A549 (cell line): ENCODE results near the gene UVSSA. TPM values are rescaled to one million over a fixed set of nuclear protein-coding genes. Genes with fewer than 3 reads are reported as not detected.

ENCODE experiments used
- ATAC-seq, 2 experiments: fragments of 200-7000 bp in 1 of 2; fragments of >200 bp in 1 of 2; cut with Nextera tagmentation in 1 of 2; cut with Tn5 transposase in 1 of 2; 3 replicates each; pipeline versions ENCODE4 v1.8.0 to v1.9.1; 2018 to 2020; ENCODE audit warnings: mild to moderate bottlenecking in 1 of 2, moderate library complexity in 1 of 2
- CTCF ChIA-PET: fragments of 300-600 bp; sonication (Branson Sonifier 250); formaldehyde crosslinking; extraction: SDS; loops from one replicate; lab custom pipeline; 2021; ENCODE audit warnings: antibody characterized with exemption, inconsistent platforms; lab: Yijun Ruan, JAX
- POLR2A ChIA-PET: fragments of 350-600 bp; formaldehyde crosslinking; extraction: SDS; loops from one replicate; lab custom pipeline; 2021; ENCODE audit warnings: antibody characterized with exemption, inconsistent platforms; lab: Yijun Ruan, JAX
- DNase-seq, 2 experiments: peaks; one replicate each; pipeline versions ENCODE4 v3.0.0 to v3.0.0-alpha.2; 2011 to 2016; ENCODE audit warnings: low read depth in 1 of 2, low spot score in 1 of 2
- FAIRE-seq: peaks from 2 replicates; lab custom pipeline; 2011; peaks lifted over from hg19 to GRCh38; lab: Jason Lieb, UNC
- H3K27ac ChIP-seq, 2 experiments: fragments of >200 bp; sonication (Bioruptor Twin); formaldehyde crosslinking; 3 replicates each; pipeline ENCODE4 v1.5.1; 2016 to 2017
- H3K4me1 ChIP-seq: fragments of >200 bp; sonication (Bioruptor Twin); formaldehyde crosslinking; 3 replicates; pipeline ENCODE4 v1.6.1; 2016
- H3K4me2 ChIP-seq: fragments of >200 bp; sonication (Bioruptor Twin); formaldehyde crosslinking; 3 replicates; pipeline ENCODE4 v1.6.1; 2016
- H3K4me3 ChIP-seq: fragments of >200 bp; sonication (Bioruptor Twin); formaldehyde crosslinking; 3 replicates; pipeline ENCODE4 v1.5.1; 2016
- H3K9me3 ChIP-seq: fragments of >200 bp; sonication (Bioruptor Twin); formaldehyde crosslinking; 3 replicates; pipeline ENCODE4 v1.6.1; 2016
- CEBPB ChIP-seq, 2 experiments: fragments of >200 bp in 1 of 2; sonication (Bioruptor Twin) in 1 of 2; formaldehyde crosslinking in 1 of 2; IDR thresholded peaks; 2 replicates each; pipeline ENCODE4 v1.6.1; 2012 to 2016
- CHD2 ChIP-seq: fragments of 150-350 bp; IDR thresholded peaks from 2 replicates; pipeline ENCODE4 v1.6.1; 2014; ENCODE audit warnings: low read length; ENCODE audit not compliant: partially characterized antibody
- E2F6 ChIP-seq: IDR thresholded peaks from 2 replicates; pipeline ENCODE4 v1.6.1; 2012; ENCODE audit warnings: low read depth, borderline replicate concordance
- ELK1 ChIP-seq: fragments of 150-350 bp; IDR thresholded peaks from 2 replicates; pipeline ENCODE4 v1.6.1; 2014; ENCODE audit warnings: low read depth, mild to moderate bottlenecking, low read length
- EP300 ChIP-seq, 2 experiments: fragments of >200 bp; sonication (Bioruptor Twin); formaldehyde crosslinking; IDR thresholded peaks; 2 replicates in 1 of 2; 3 replicates in 1 of 2; pipeline ENCODE4 v1.6.1; 2016 to 2017
- ESRRA ChIP-seq: fragments of 150-350 bp; IDR thresholded peaks from 2 replicates; pipeline ENCODE4 v1.6.1; 2014; ENCODE audit warnings: mild to moderate bottlenecking, low read length, borderline replicate concordance
- HES2 ChIP-seq: fragments of >200 bp; sonication (Bioruptor Twin); formaldehyde crosslinking; IDR thresholded peaks from 2 replicates; pipeline ENCODE4 v1.6.1; 2016
- HEYL ChIP-seq: fragments of 250-450 bp; sonication (Bioruptor Pico); IDR thresholded peaks from 2 replicates; pipeline ENCODE4 v1.8.0; 2021; ENCODE audit warnings: mild to moderate bottlenecking, moderate library complexity
- HOXA7 ChIP-seq: fragments of 250-450 bp; sonication (Bioruptor Pico); IDR thresholded peaks from 2 replicates; pipeline ENCODE4 v1.5.0; 2020; ENCODE audit warnings: mild to moderate bottlenecking, moderate library complexity
- HOXB13 ChIP-seq: fragments of 250-450 bp; sonication (Bioruptor Pico); IDR thresholded peaks from 2 replicates; pipeline ENCODE4 v1.5.0; 2020; ENCODE audit warnings: low read depth, mild to moderate bottlenecking, moderate library complexity
- JUN ChIP-seq, 2 experiments: fragments of >200 bp; sonication (Bioruptor Twin); formaldehyde crosslinking; IDR thresholded peaks; 2 replicates in 1 of 2; 3 replicates in 1 of 2; pipeline ENCODE4 v1.6.1; 2016 to 2017
- JUNB ChIP-seq: fragments of >200 bp; sonication (Bioruptor Twin); formaldehyde crosslinking; IDR thresholded peaks from 2 replicates; pipeline ENCODE4 v1.6.1; 2016
- KDM5A ChIP-seq: fragments of 200-600 bp; sonication (generic); IDR thresholded peaks from 2 replicates; pipeline ENCODE4 v1.6.1; 2016; ENCODE audit warnings: antibody characterized with exemption, mild to moderate bottlenecking
- MAFK ChIP-seq: fragments of 450-650 bp; IDR thresholded peaks from 2 replicates; pipeline ENCODE4 v1.6.1; 2014; ENCODE audit not compliant: partially characterized antibody
- MAX ChIP-seq: IDR thresholded peaks from 2 replicates; pipeline ENCODE4 v1.6.1; 2012
- PHF8 ChIP-seq: fragments of 200-600 bp; sonication (generic); IDR thresholded peaks from 2 replicates; pipeline ENCODE4 v1.6.1; 2016; ENCODE audit warnings: low read depth, mild to moderate bottlenecking, antibody characterized with exemption, moderate library complexity, borderline replicate concordance
- POLR2A ChIP-seq: IDR thresholded peaks from 2 replicates; pipeline ENCODE4 v1.6.1; 2012; ENCODE audit warnings: mild to moderate bottlenecking, low read length
- RAD21 ChIP-seq, 2 experiments: fragments of >200 bp in 1 of 2; sonication (Bioruptor Twin) in 1 of 2; formaldehyde crosslinking in 1 of 2; IDR thresholded peaks in 1 of 2; conservative IDR thresholded peaks in 1 of 2; 2 replicates in 1 of 2; 3 replicates in 1 of 2; pipeline ENCODE4 v1.6.1; 2012 to 2018; ENCODE audit warnings: inconsistent platforms in 1 of 2
- RCOR1 ChIP-seq: fragments of 150-350 bp; IDR thresholded peaks from 2 replicates; pipeline ENCODE4 v1.6.1; 2014; ENCODE audit warnings: antibody characterized with exemption, low read length, low read depth
- REST ChIP-seq: fragments of 200-600 bp; sonication (generic); IDR thresholded peaks from 2 replicates; pipeline ENCODE4 v1.6.1; 2016; ENCODE audit warnings: antibody characterized with exemption, mild to moderate bottlenecking, moderate library complexity
- RFX5 ChIP-seq: fragments of 450-650 bp; IDR thresholded peaks from 2 replicates; pipeline ENCODE4 v1.7.1; 2014; ENCODE audit warnings: antibody characterized with exemption, mild to moderate bottlenecking, moderate library complexity
- SMC3 ChIP-seq: fragments of >200 bp; sonication (Bioruptor Twin); formaldehyde crosslinking; IDR thresholded peaks from 3 replicates; pipeline ENCODE4 v1.6.1; 2018; ENCODE audit warnings: inconsistent platforms
- ZC3H11A ChIP-seq: fragments of 450-650 bp; IDR thresholded peaks from 2 replicates; pipeline ENCODE4 v1.6.1; 2014; ENCODE audit warnings: antibody characterized with exemption, mild to moderate bottlenecking
- ZNF302 ChIP-seq: fragments of 250-450 bp; sonication (Bioruptor Pico); IDR thresholded peaks from 2 replicates; pipeline ENCODE4 v1.9.0; 2021; ENCODE audit warnings: inconsistent platforms, mild to moderate bottlenecking, moderate library complexity
- whole genome bisulfite sequencing: methylation state at CpG from one replicate; pipeline ENCODE4 v1.1.6; 2017; ENCODE audit errors: missing lambda C conversion rate; 5-methylcytosine and 5-hydroxymethylcytosine counted together
- polyA plus RNA-seq, 4 experiments: library from polyadenylated mRNA; depleted of rRNA in 3 of 4; stranded (reverse); fragments of >200 nt; fragmentation: RNase III in 1 of 4; extraction: RNeasy Plus Mini Kit Qiagen cat#74134 plus additional on column Dnase treatment in 1 of 4; gene quantifications; 2 replicates in 3 of 4; 3 replicates in 1 of 4; pipeline ENCODE4 v1.2.3, GENCODE V29; 2011 to 2017

UVSSA gene
- polyA plus RNA-seq, 2 of the 4 experiments (the other 2 are of a cell fraction): 4.5 to 6.9 TPM

GRCh38 chr4:1403591-1404572 lies 56.9 kb downstream of the UVSSA start:
- ChIA-PET POLR2A (no interaction called here), CTCF (no interaction called here)
- WGBS: 37% methylated on average over 25 of the region's 107 CpGs
- no peaks in the 10 kb centered on the region for H3K4me1 ChIP-seq
- H3K4me3 ChIP-seq: no peak overlapping the region
- TF ChIP-seq EP300 (IDR thresholded peaks at IDR 0.05) (no peak), ESRRA (no peak), HEYL (CRISPR knock-in tag) (no peak), CEBPB (IDR thresholded peaks at IDR 0.05) (no peak), RCOR1 (no peak), SMC3 (no peak), E2F6 (no peak), ZNF302 (CRISPR knock-in tag) (no peak), MAX (no peak)
- no peak for ATAC-seq
- DNase-seq: no peak
- peak overlapping the region; percentile 37; the same call in 2 of the 3 replicates for H3K4me2 ChIP-seq
- no peak overlapping the region for H3K27ac ChIP-seq
- H3K9me3 ChIP-seq: no peaks in the 10 kb centered on the region
- FAIRE-seq: no peak

GRCh38 chr4:1404573-1405253 lies 57.7 kb downstream of the UVSSA start:
- CTCF ChIA-PET: no interaction called here
- H3K4me1 ChIP-seq: no peaks in the 10 kb centered on the region
- H3K9me3 ChIP-seq: no peaks in the 10 kb centered on the region
- 71% methylated on average over 36 of the region's 54 CpGs for WGBS
- no peak for ATAC-seq
- no peak for FAIRE-seq
- TF ChIP-seq ELK1 (no peak), JUN (IDR thresholded peaks at IDR 0.05) (no peak), HOXA7 (CRISPR knock-in tag) (no peak), HEYL (CRISPR knock-in tag) (no peak), PHF8 (no peak), KDM5A (no peak), REST (no peak), MAFK (no peak), RAD21 (conservative IDR thresholded peaks at IDR 0.05 in 1 of 2, IDR thresholded peaks at IDR 0.05 in 1 of 2) (no peak), HES2 (no peak), RFX5 (no peak), RCOR1 (no peak), SMC3 (no peak), ZC3H11A (no peak), ESRRA (no peak), HOXB13 (CRISPR knock-in tag) (no peak), JUNB (no peak), CHD2 (no peak), POLR2A (no peak)
- TF ChIP-seq, all 56 proteins: peak for 0
- DNase-seq: no peak
- POLR2A ChIA-PET: no interaction called here
- no peak overlapping the region for H3K27ac ChIP-seq
- H3K4me3 ChIP-seq: no peak overlapping the region
- no peak overlapping the region for H3K4me2 ChIP-seq
